ENCODE results near the gene GSTK1.

- TF ChIP-seq CTCF (conservative IDR thresholded peaks at IDR 0.05) (peak; percentile 100), EZH2 (IDR thresholded peaks at IDR 0.05; ENCODE audit: low read depth) (no peak)
These were observed 48.2 kb upstream of the GSTK1 start for GRCh38 chr7:143214789-143215679.

Measured in PC-9 (cell line).